Caco-2 (cell line): Measurements from ENCODE around the gene HTRA3. TPM values are rescaled to one million over a fixed set of nuclear protein-coding genes. Genes with fewer than 3 reads are reported as not detected.

ENCODE experiments used
- BruUV-seq: library from RNA; stranded (reverse); fragments of 400-500 nt; replicated peaks from 2 replicates; lab custom pipeline; 2021; lab: Mats Ljungman, UMichigan
- CTCF ChIA-PET: fragments of 300-600 bp; sonication (Branson Sonifier 250); formaldehyde crosslinking; loops from one replicate; lab custom pipeline; 2022; ENCODE audit warnings: antibody characterized with exemption; lab: Charles Lee
- POLR2A ChIA-PET: fragments of 300-600 bp; sonication (Branson Sonifier 250); formaldehyde crosslinking; loops from one replicate; lab custom pipeline; 2022; ENCODE audit warnings: antibody characterized with exemption; lab: Charles Lee
- DNase-seq, 2 experiments: peaks; one replicate each; pipeline versions ENCODE4 v3.0.0 to v3.0.0-alpha.2; 2020 to 2022
- H3K27me3 ChIP-seq: replicated peaks from 2 replicates; pipeline ENCODE4 v1.6.0; 2011; ENCODE audit warnings: low read length; ENCODE audit not compliant: control insufficient read depth, insufficient read depth
- H3K36me3 ChIP-seq: 2 replicates; pipeline ENCODE4 v1.5.1; 2011; ENCODE audit warnings: low read length; ENCODE audit not compliant: control insufficient read depth, insufficient read depth
- H3K4me1 ChIP-seq: fragments of 250-450 bp; sonication (Bioruptor Pico); 2 replicates; pipeline ENCODE4 v1.5.1; 2020; ENCODE audit warnings: mild to moderate bottlenecking
- H3K4me3 ChIP-seq: 2 replicates; pipeline ENCODE4 v1.5.1; 2011; ENCODE audit warnings: low read depth, mild to moderate bottlenecking, control low read depth, low read length
- H3K9me3 ChIP-seq: fragments of 250-450 bp; sonication (Bioruptor Pico); 2 replicates; pipeline ENCODE4 v1.5.1; 2020; ENCODE audit warnings: mild to moderate bottlenecking, moderate library complexity
- H3K27ac Mint-ChIP-seq: one replicate; pipeline ENCODE4 v1.8.0; 2022; ENCODE audit warnings: mixed read lengths; ENCODE audit not compliant: unreplicated experiment
- H3K27me3 Mint-ChIP-seq: one replicate; pipeline ENCODE4 v1.8.0; 2022; ENCODE audit warnings: mixed read lengths; ENCODE audit not compliant: insufficient read depth, unreplicated experiment
- H3K36me3 Mint-ChIP-seq: one replicate; pipeline ENCODE4 v1.8.0; 2022; ENCODE audit warnings: mild to moderate bottlenecking, mixed read lengths; ENCODE audit not compliant: insufficient read depth, unreplicated experiment
- H3K4me1 Mint-ChIP-seq: one replicate; pipeline ENCODE4 v1.8.0; 2022; ENCODE audit warnings: low read depth, mixed read lengths; ENCODE audit not compliant: unreplicated experiment
- H3K4me3 Mint-ChIP-seq: one replicate; pipeline ENCODE4 v1.8.0; 2022; ENCODE audit warnings: mild to moderate bottlenecking, moderate library complexity, mixed read lengths; ENCODE audit not compliant: unreplicated experiment
- H3K9me3 Mint-ChIP-seq: one replicate; pipeline ENCODE4 v1.8.0; 2022; ENCODE audit warnings: mixed read lengths; ENCODE audit not compliant: unreplicated experiment
- CTCF ChIP-seq, 2 experiments: fragments of 200-600 bp in 1 of 2; IDR thresholded peaks; 1 replicate in 1 of 2; 2 replicates in 1 of 2; pipeline versions ENCODE4 v1.5.1 to v1.8.0; 2011 to 2022; ENCODE audit warnings: antibody characterized with exemption in 1 of 2, control low read depth in 1 of 2, inconsistent platforms in 1 of 2, low read depth in 1 of 2, low read length in 1 of 2, mild to moderate bottlenecking in 1 of 2, moderate library complexity in 1 of 2; ENCODE audit not compliant: insufficient read depth in 1 of 2, severe bottlenecking in 1 of 2, unreplicated experiment in 1 of 2
- intact Hi-C: fragments of 100-400 bp; cut with micrococcal nuclease; formaldehyde crosslinking; loops from one replicate; pipeline ENCODE4 v1.10.0; 2022; ENCODE audit not compliant: unreplicated experiment
- total RNA-seq: library from RNA; stranded (reverse); gene quantifications from 2 replicates; pipeline ENCODE4 v1.2.3, GENCODE V29; 2022

The HTRA3 gene
- total RNA-seq, 1 experiment from 2014 or later: 0.66 TPM

- H3K9me3 ChIP-seq: no peaks in the 10 kb centered on the region
- Mint-ChIP-seq H3K4me3 (no peak overlapping the region), H3K9me3 (no peaks in the 10 kb centered on the region), H3K36me3 (no peaks in the 10 kb centered on the region), H3K27me3 (no peaks in the 10 kb centered on the region), H3K4me1 (peaks cover 6% of the 10 kb centered on the region), H3K27ac (no peak overlapping the region)
- H3K4me3 ChIP-seq: no peak overlapping the region
- BruUV-seq: no TSS peak
- intact Hi-C loops: no loop called here
- no peak for TF ChIP-seq CTCF (IDR thresholded peaks at IDR 0.05; ENCODE audit: insufficient read depth in 1 of 2, low read depth in 1 of 2, low read length in 1 of 2, severe bottlenecking in 1 of 2, unreplicated experiment in 1 of 2)
- ChIA-PET CTCF (no interaction called here), POLR2A (no interaction called here)
- H3K36me3 ChIP-seq: peaks cover 1% of the 10 kb centered on the region
- peaks cover 33% of the 10 kb centered on the region for H3K4me1 ChIP-seq
- DNase-seq: no peak
- H3K27me3 ChIP-seq: no peaks in the 10 kb centered on the region
Measured at GRCh38 chr4:8240211-8241041, 29.1 kb upstream of the HTRA3 start.

GRCh38 chr4:8241211-8241779 is 28.3 kb upstream of the HTRA3 start:
- no peaks in the 10 kb centered on the region for H3K27me3 ChIP-seq
- intact Hi-C loops: no loop called here
- ChIA-PET POLR2A (no interaction called here), CTCF (no interaction called here)
- no TSS peak for BruUV-seq
- no peaks in the 10 kb centered on the region for H3K36me3 Mint-ChIP-seq
- peaks cover 6% of the 10 kb centered on the region for H3K4me1 Mint-ChIP-seq
- H3K27ac Mint-ChIP-seq: no peak overlapping the region
- no peaks in the 10 kb centered on the region for H3K9me3 ChIP-seq
- TF ChIP-seq CTCF (IDR thresholded peaks at IDR 0.05; ENCODE audit: insufficient read depth in 1 of 2, low read depth in 1 of 2, low read length in 1 of 2, severe bottlenecking in 1 of 2, unreplicated experiment in 1 of 2): no peak
- peaks cover 33% of the 10 kb centered on the region for H3K4me1 ChIP-seq
- H3K4me3 Mint-ChIP-seq: no peak overlapping the region
- H3K4me3 ChIP-seq: no peak overlapping the region
- no peak for DNase-seq
- H3K36me3 ChIP-seq: peaks cover 1% of the 10 kb centered on the region
- no peaks in the 10 kb centered on the region for H3K27me3 Mint-ChIP-seq
- H3K9me3 Mint-ChIP-seq: no peaks in the 10 kb centered on the region

- Mint-ChIP-seq H3K9me3 (no peaks in the 10 kb centered on the region), H3K36me3 (no peaks in the 10 kb centered on the region), H3K4me3 (no peak overlapping the region), H3K27me3 (no peaks in the 10 kb centered on the region), H3K4me1 (peaks cover 6% of the 10 kb centered on the region), H3K27ac (no peak overlapping the region)
- CTCF ChIA-PET: interaction anchor here (0.6 to 1.7 kb wide), 10 partner anchors 43 to 210 kb away, joined by 3 to 27 read pairs (median 4); partner anchors contain the start of gene SH3TC1
- Histone ChIP-seq H3K9me3 (no peaks in the 10 kb centered on the region), H3K27me3 (no peaks in the 10 kb centered on the region), H3K4me1 (peaks cover 33% of the 10 kb centered on the region), H3K4me3 (no peak overlapping the region), H3K36me3 (peaks cover 1% of the 10 kb centered on the region)
- intact Hi-C loops: loop anchor here (1.0 kb wide), 2 partner anchors 161 to 168 kb away; no protein-coding TSS in a partner anchor
- POLR2A ChIA-PET: interaction anchor here (0.6 kb wide), 1 partner anchor 187 kb away, joined by 4 read pairs; no protein-coding TSS in a partner anchor
- DNase-seq: peak; percentile 82 to 90
- BruUV-seq: no TSS peak
- TF ChIP-seq CTCF (IDR thresholded peaks at IDR 0.05; ENCODE audit: insufficient read depth in 1 of 2, low read depth in 1 of 2, low read length in 1 of 2, severe bottlenecking in 1 of 2, unreplicated experiment in 1 of 2): peak; percentile 83 to 92
Measured at GRCh38 chr4:8241895-8242696, 27.5 kb upstream of the HTRA3 start.
